ENCODE measurements around the gene SCARB1. TPM values are rescaled to one million over a fixed set of nuclear protein-coding genes. Genes with fewer than 3 reads are reported as not detected.
A peak's percentile ranks its signal among the peaks of the same experiment; 100 is the strongest.

SCARB1 gene
- total and polyA plus RNA-seq, 9 of the 15 experiments (the other 6 are each of a cell fraction or from before 2014, with no cell fraction given) = 0.56 to 157 (median 52.8) TPM

- TF ChIP-seq THRB (CRISPR knock-in tag; conservative IDR thresholded peaks at IDR 0.05) (0 out of 2 replicates have a peak, but pooled peaks have one; percentile 42), ZSCAN32 (CRISPR knock-in tag; IDR thresholded peaks at IDR 0.05) (no peak), SMARCB1 (IDR thresholded peaks at IDR 0.05; ENCODE audit: insufficient read length, low read depth) (no peak), SETDB1 (IDR thresholded peaks at IDR 0.05; ENCODE audit: low read length) (no peak), DPF2 (IDR thresholded peaks at IDR 0.05) (peak; percentile 85), MCM7 (IDR thresholded peaks at IDR 0.05) (no peak), ZNF232 (CRISPR knock-in tag; IDR thresholded peaks at IDR 0.05) (no peak), HCFC1 (IDR thresholded peaks at IDR 0.05; ENCODE audit: low read depth, low read length) (no peak), MCM2 (IDR thresholded peaks at IDR 0.05; ENCODE audit: low read depth) (no peak), PBX2 (CRISPR knock-in tag; IDR thresholded peaks at IDR 0.05; ENCODE audit: low read depth) (no peak), PBX2 (tag; conservative IDR thresholded peaks at IDR 0.05; ENCODE audit: low read depth) (no peak), RB1 (IDR thresholded peaks at IDR 0.05; ENCODE audit: low read depth) (0 out of 2 replicates have a peak, but pooled peaks have one; percentile 21), ZNF436 (CRISPR knock-in tag; IDR thresholded peaks at IDR 0.05) (no peak), ZNF655 (CRISPR knock-in tag; IDR thresholded peaks at IDR 0.05) (no peak), MEIS2 (IDR thresholded peaks at IDR 0.05; ENCODE audit: partially characterized antibody) (no peak), ZFP30 (CRISPR knock-in tag; IDR thresholded peaks at IDR 0.05; ENCODE audit: borderline replicate concordance) (no peak), ZNF143 (CRISPR knock-in tag; IDR thresholded peaks at IDR 0.05) (no peak), HDGF (IDR thresholded peaks at IDR 0.05) (no peak), PHB (CRISPR knock-in tag; IDR thresholded peaks at IDR 0.05) (no peak), SRSF7 (optimal IDR thresholded peaks at IDR 0.05; ENCODE audit: low read depth, low read length) (no peak), STAG1 (CRISPR knock-in tag; IDR thresholded peaks at IDR 0.05; ENCODE audit: borderline replicate concordance) (no peak), E2F5 (CRISPR knock-in tag; IDR thresholded peaks at IDR 0.05) (no peak), ATF6 (CRISPR knock-in tag; IDR thresholded peaks at IDR 0.05) (no peak)
Measured at GRCh38 chr12:124867401-124867930, 3.8 kb upstream of the SCARB1 start (continued).
